HepG2 (cell line): ENCODE measurements around the gene CEP83. TPM values are rescaled to one million over a fixed set of nuclear protein-coding genes. Genes with fewer than 3 reads are reported as not detected.

Experiments used
- FOSL1 ChIP-seq: sonication (generic); formaldehyde crosslinking; IDR thresholded peaks from 2 replicates; pipeline ENCODE4 v1.9.0; 2021; ENCODE audit warnings: missing genetic modification reagents, borderline replicate concordance
- GFI1 ChIP-seq: sonication (generic); formaldehyde crosslinking; IDR thresholded peaks from 2 replicates; pipeline ENCODE4 v1.5.0; 2020; ENCODE audit warnings: missing genetic modification reagents, mild to moderate bottlenecking, borderline replicate concordance
- JARID2 ChIP-seq: sonication (generic); formaldehyde crosslinking; IDR thresholded peaks from 2 replicates; pipeline ENCODE4 v1.8.1; 2023; ENCODE audit warnings: missing genetic modification reagents, inconsistent platforms; ENCODE audit not compliant: insufficient replicate concordance
- KAT2B ChIP-seq: fragments of 150-350 bp; IDR thresholded peaks from 2 replicates; pipeline ENCODE4 v1.6.1; 2014; ENCODE audit warnings: low read depth, low read length, borderline replicate concordance
- MXD4 ChIP-seq: IDR thresholded peaks from 2 replicates; pipeline ENCODE4 v1.6.1; 2016; ENCODE audit warnings: mild to moderate bottlenecking, missing biosample characterization, missing genetic modification reagents
- NFE2L2 ChIP-seq: fragments of 150-350 bp; IDR thresholded peaks from 2 replicates; pipeline ENCODE4 v1.6.1; 2014; ENCODE audit warnings: low read length
- REXO4 ChIP-seq: sonication (generic); formaldehyde crosslinking; IDR thresholded peaks from 2 replicates; pipeline ENCODE4 v1.8.0; 2022; ENCODE audit warnings: missing genetic modification reagents, mild to moderate bottlenecking, borderline replicate concordance
- SIN3B ChIP-seq: fragments of 150-350 bp; IDR thresholded peaks from 2 replicates; pipeline ENCODE4 v1.6.1; 2014; ENCODE audit warnings: low read length
- ZFP36 ChIP-seq: fragments of 150-350 bp; IDR thresholded peaks from 2 replicates; pipeline ENCODE4 v1.6.1; 2018; ENCODE audit warnings: borderline replicate concordance, low read length, low read depth; ENCODE audit not compliant: partially characterized antibody
- ZNF292 ChIP-seq: sonication (generic); formaldehyde crosslinking; IDR thresholded peaks from 2 replicates; pipeline ENCODE4 v1.8.1; 2022; ENCODE audit warnings: mild to moderate bottlenecking, low read depth, missing genetic modification reagents, borderline replicate concordance
- ZNF33B ChIP-seq: sonication (generic); formaldehyde crosslinking; IDR thresholded peaks from 2 replicates; pipeline ENCODE4 v1.5.1; 2020; ENCODE audit warnings: mild to moderate bottlenecking, missing genetic modification reagents
- ZNF441 ChIP-seq: sonication (generic); formaldehyde crosslinking; IDR thresholded peaks from 2 replicates; pipeline ENCODE4 v1.7.0; 2021; ENCODE audit warnings: missing genetic modification reagents, borderline replicate concordance
- ZNF530 ChIP-seq: sonication (generic); formaldehyde crosslinking; IDR thresholded peaks from 2 replicates; pipeline ENCODE4 v1.5.0; 2020; ENCODE audit warnings: low read depth, mild to moderate bottlenecking, missing genetic modification reagents
- ZNF563 ChIP-seq: sonication (generic); formaldehyde crosslinking; IDR thresholded peaks from 2 replicates; pipeline ENCODE4 v1.8.0; 2022; ENCODE audit warnings: mild to moderate bottlenecking, moderate library complexity, missing genetic modification reagents
- ZNF616 ChIP-seq: sonication (generic); formaldehyde crosslinking; IDR thresholded peaks from 2 replicates; pipeline ENCODE4 v1.5.0; 2020; ENCODE audit warnings: low read depth, mild to moderate bottlenecking, missing genetic modification reagents
- ZNF652 ChIP-seq: IDR thresholded peaks from 2 replicates; pipeline ENCODE4 v1.6.1; 2016; ENCODE audit warnings: low read depth, borderline replicate concordance
- ZSCAN31 ChIP-seq: sonication (generic); formaldehyde crosslinking; IDR thresholded peaks from 2 replicates; pipeline ENCODE4 v1.5.0; 2020; ENCODE audit warnings: low read depth, mild to moderate bottlenecking, missing genetic modification reagents
- polyA plus RNA-seq, 8 experiments: library from polyadenylated mRNA; depleted of rRNA in 3 of 8; stranded (reverse) in 7 of 8; unstranded in 1 of 8; fragments of >200 nt; fragmentation: Illumina TruSeq in 4 of 8; extraction: Trizol in 4 of 8; gene quantifications; 2 replicates each; pipeline versions ENCODE4 v1.2.1 to v1.2.3, GENCODE V29; 2011 to 2016; ENCODE audit warnings: low read depth in 4 of 8, missing spikeins in 1 of 8, mixed read lengths in 1 of 8; ENCODE audit not compliant: insufficient read depth in 1 of 8
- total RNA-seq, 5 experiments: library from RNA; depleted of rRNA; stranded (reverse); fragments of >200 nt; fragmentation: Illumina TruSeq; extraction: Trizol; gene quantifications; 2 replicates each; pipeline ENCODE4 v1.2.3, GENCODE V29; 2016; ENCODE audit warnings: low read depth in 1 of 5
- TF ChIP-seq, protein P1 (sequence below): sonication (generic); formaldehyde crosslinking; conservative IDR thresholded peaks from 2 replicates; pipeline ENCODE4 v1.8.0; 2022; ENCODE audit warnings: mild to moderate bottlenecking, moderate library complexity, missing genetic modification reagents
- TF ChIP-seq, protein P2 (sequence below): sonication (generic); formaldehyde crosslinking; conservative IDR thresholded peaks from 2 replicates; pipeline ENCODE4 v1.8.0; 2022; ENCODE audit warnings: missing genetic modification reagents
- TF ChIP-seq, protein P3 (sequence below): sonication (generic); formaldehyde crosslinking; IDR thresholded peaks from 2 replicates; pipeline ENCODE4 v1.8.1; 2023; ENCODE audit warnings: missing genetic modification reagents, mild to moderate bottlenecking, borderline replicate concordance
- TF ChIP-seq, protein P4 (sequence below): sonication (generic); formaldehyde crosslinking; IDR thresholded peaks from 2 replicates; pipeline ENCODE4 v1.4.0; 2020; ENCODE audit warnings: mild to moderate bottlenecking, missing genetic modification reagents
- TF ChIP-seq, protein P5 (sequence below): sonication (generic); formaldehyde crosslinking; IDR thresholded peaks from 2 replicates; pipeline ENCODE4 v1.4.0; 2020; ENCODE audit warnings: low read depth, mild to moderate bottlenecking, missing genetic modification reagents

CEP83 gene
- total and polyA plus RNA-seq, 2 of the 13 experiments (the other 11 are each of a cell fraction or from before 2014, with no cell fraction given): 6.2 to 19.2 TPM

DNA sequence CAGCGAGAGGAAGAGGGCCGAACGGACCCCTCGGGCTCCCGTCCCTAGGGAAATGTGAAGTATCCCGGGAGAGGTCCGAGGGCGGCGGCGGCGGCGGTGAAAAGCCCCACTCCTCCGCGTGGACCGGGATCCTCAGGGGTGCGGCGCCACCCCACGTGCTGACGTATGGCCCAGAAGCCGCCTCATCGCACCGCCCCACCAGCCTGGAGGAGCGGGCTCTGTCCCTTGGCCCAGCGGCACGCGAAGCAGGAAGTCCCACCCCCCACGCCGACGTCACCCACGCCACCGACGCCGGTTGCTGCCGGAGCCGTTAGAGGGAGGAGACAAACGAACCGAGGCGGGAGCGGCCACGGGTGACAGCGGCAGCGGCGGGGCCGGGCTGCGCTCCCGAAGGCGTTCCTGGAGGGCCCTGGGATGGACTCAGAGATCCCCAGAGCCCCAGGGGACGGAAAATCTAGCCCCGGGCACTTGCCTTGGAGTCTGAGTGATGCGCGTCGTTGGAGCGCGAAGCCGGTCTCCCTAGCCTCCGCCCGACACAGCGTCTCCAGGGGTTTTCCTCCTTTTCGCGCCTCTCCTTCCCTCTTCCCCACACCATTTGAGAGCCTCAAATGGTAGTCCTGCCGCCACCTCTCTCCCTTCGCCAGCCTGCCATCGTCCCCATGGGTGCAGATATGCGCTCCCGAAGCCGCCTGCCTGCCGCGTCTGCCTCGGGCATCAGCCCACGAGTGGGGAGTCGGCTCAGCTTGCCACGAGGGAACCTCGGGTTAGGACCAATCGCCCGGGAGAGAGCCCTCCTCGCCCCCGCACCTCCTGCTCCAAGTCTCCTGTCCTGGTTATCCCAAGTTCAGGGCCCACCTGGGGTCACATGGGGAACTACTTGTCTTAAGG, at the start of gene CEP83 (continued):
- TF ChIP-seq, protein P1, sequence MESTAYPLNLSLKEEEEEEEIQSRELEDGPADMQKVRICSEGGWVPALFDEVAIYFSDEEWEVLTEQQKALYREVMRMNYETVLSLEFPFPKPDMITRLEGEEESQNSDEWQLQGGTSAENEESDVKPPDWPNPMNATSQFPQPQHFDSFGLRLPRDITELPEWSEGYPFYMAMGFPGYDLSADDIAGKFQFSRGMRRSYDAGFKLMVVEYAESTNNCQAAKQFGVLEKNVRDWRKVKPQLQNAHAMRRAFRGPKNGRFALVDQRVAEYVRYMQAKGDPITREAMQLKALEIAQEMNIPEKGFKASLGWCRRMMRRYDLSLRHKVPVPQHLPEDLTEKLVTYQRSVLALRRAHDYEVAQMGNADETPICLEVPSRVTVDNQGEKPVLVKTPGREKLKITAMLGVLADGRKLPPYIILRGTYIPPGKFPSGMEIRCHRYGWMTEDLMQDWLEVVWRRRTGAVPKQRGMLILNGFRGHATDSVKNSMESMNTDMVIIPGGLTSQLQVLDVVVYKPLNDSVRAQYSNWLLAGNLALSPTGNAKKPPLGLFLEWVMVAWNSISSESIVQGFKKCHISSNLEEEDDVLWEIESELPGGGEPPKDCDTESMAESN: peak; percentile 84; the same call in 1 of the 2 replicates
- TF ChIP-seq ZNF616 (CRISPR knock-in tag) (no peak; the same call in none of the 2 replicates), ZNF563 (CRISPR knock-in tag) (peak; percentile 94), ZNF530 (CRISPR knock-in tag) (no peak), ZSCAN31 (CRISPR knock-in tag) (peak; percentile 90), ZFP36 (no peak), JARID2 (CRISPR knock-in tag) (no peak), FOSL1 (CRISPR knock-in tag) (no peak), KAT2B (no peak), REXO4 (CRISPR knock-in tag) (no peak), ZNF33B (CRISPR knock-in tag) (no peak), MXD4 (peak; percentile 82), ZNF292 (CRISPR knock-in tag) (peak; percentile 28; the same call in 1 of the 2 replicates), ZNF652 (no peak), NFE2L2 (no peak), GFI1 (CRISPR knock-in tag) (peak; percentile 68; the same call in 1 of the 2 replicates), SIN3B (no peak), ZNF441 (CRISPR knock-in tag) (0 out of 2 replicates have a peak, but pooled peaks have one; percentile 26)
- TF ChIP-seq, protein P2, sequence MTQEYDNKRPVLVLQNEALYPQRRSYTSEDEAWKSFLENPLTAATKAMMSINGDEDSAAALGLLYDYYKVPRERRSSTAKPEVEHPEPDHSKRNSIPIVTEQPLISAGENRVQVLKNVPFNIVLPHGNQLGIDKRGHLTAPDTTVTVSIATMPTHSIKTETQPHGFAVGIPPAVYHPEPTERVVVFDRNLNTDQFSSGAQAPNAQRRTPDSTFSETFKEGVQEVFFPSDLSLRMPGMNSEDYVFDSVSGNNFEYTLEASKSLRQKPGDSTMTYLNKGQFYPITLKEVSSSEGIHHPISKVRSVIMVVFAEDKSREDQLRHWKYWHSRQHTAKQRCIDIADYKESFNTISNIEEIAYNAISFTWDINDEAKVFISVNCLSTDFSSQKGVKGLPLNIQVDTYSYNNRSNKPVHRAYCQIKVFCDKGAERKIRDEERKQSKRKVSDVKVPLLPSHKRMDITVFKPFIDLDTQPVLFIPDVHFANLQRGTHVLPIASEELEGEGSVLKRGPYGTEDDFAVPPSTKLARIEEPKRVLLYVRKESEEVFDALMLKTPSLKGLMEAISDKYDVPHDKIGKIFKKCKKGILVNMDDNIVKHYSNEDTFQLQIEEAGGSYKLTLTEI: no peak
- TF ChIP-seq, protein P3, sequence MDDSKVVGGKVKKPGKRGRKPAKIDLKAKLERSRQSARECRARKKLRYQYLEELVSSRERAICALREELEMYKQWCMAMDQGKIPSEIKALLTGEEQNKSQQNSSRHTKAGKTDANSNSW: no peak
- TF ChIP-seq, protein P4, sequence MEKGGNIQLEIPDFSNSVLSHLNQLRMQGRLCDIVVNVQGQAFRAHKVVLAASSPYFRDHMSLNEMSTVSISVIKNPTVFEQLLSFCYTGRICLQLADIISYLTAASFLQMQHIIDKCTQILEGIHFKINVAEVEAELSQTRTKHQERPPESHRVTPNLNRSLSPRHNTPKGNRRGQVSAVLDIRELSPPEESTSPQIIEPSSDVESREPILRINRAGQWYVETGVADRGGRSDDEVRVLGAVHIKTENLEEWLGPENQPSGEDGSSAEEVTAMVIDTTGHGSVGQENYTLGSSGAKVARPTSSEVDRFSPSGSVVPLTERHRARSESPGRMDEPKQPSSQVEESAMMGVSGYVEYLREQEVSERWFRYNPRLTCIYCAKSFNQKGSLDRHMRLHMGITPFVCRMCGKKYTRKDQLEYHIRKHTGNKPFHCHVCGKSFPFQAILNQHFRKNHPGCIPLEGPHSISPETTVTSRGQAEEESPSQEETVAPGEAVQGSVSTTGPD (CRISPR knock-in tag): peak; percentile 63; the same call in 1 of the 2 replicates
- TF ChIP-seq, protein P5, sequence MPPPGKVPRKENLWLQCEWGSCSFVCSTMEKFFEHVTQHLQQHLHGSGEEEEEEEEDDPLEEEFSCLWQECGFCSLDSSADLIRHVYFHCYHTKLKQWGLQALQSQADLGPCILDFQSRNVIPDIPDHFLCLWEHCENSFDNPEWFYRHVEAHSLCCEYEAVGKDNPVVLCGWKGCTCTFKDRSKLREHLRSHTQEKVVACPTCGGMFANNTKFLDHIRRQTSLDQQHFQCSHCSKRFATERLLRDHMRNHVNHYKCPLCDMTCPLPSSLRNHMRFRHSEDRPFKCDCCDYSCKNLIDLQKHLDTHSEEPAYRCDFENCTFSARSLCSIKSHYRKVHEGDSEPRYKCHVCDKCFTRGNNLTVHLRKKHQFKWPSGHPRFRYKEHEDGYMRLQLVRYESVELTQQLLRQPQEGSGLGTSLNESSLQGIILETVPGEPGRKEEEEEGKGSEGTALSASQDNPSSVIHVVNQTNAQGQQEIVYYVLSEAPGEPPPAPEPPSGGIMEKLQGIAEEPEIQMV (CRISPR knock-in tag): no peak
